ENCODE measurements around the gene IGSF11.
"Not testable (repeated sequence)": the region's sequence is repeated elsewhere in the genome, so short reads cannot be mapped to it uniquely, and the experiment has no call there.

IGSF11 gene, protein sequence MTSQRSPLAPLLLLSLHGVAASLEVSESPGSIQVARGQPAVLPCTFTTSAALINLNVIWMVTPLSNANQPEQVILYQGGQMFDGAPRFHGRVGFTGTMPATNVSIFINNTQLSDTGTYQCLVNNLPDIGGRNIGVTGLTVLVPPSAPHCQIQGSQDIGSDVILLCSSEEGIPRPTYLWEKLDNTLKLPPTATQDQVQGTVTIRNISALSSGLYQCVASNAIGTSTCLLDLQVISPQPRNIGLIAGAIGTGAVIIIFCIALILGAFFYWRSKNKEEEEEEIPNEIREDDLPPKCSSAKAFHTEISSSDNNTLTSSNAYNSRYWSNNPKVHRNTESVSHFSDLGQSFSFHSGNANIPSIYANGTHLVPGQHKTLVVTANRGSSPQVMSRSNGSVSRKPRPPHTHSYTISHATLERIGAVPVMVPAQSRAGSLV

DNA sequence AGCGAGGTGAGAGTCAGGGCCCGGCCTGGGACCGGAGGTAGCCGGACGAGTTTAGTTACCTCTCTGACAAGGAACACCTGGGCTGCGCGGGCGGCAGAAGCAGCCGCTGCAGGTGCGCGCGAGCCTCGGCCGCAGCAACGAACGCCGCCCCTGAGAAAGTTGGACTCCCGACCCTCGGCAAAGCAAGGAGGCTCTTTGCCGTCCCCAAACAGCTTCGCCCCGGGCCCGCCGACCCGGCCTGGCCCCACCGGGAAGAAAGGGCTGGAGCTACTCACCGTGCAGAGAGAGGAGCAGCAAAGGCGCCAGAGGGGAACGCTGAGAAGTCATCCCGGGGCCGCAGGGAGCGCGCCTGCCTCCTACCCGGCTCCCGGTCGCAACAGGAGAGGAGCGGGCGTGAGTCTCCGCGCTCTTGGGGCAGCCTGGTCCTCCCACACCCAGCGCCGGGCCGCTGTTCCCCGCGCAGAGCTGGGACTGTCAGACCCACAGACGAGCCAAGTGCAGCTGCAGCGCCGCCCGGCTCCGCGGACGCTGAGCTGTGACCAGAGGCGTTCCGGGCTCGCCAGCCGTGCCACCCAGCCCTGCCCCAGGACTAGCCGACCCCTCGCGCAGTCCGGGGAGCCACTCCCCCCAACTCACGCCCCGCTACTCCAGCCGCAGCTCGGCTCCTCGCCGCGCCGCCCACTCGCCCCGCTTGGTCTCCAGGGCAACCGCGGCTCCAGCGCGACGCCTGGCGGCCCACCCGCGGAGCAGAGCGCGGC is at the start of gene IGSF11:
Gene IGSF11 (minus strand): TSS at position 591 of the 758 bp plus-strand sequence. CDS start 264 bp downstream, at position 327.
- no peak for DNase-seq

DNA sequence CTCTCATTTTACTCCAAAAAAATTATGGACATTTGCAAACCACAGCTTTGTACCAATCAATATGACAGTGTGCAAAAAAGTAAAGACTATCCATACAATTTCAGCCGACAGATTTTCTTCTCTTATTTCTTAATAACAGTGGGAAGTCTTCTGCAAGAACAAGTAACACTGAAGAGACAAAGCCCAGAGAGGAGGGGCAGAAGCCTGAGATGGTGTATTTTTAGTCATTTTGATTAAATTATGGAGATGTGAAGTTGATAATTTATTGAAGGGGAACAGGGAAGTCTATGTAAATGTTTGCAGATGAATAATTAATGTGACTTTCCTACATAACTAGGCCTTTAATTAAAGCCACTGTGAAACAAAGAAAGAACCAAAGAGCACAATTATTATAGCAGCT is 45.7 kb upstream of the IGSF11 start:
- DNase-seq = no peak

DNA sequence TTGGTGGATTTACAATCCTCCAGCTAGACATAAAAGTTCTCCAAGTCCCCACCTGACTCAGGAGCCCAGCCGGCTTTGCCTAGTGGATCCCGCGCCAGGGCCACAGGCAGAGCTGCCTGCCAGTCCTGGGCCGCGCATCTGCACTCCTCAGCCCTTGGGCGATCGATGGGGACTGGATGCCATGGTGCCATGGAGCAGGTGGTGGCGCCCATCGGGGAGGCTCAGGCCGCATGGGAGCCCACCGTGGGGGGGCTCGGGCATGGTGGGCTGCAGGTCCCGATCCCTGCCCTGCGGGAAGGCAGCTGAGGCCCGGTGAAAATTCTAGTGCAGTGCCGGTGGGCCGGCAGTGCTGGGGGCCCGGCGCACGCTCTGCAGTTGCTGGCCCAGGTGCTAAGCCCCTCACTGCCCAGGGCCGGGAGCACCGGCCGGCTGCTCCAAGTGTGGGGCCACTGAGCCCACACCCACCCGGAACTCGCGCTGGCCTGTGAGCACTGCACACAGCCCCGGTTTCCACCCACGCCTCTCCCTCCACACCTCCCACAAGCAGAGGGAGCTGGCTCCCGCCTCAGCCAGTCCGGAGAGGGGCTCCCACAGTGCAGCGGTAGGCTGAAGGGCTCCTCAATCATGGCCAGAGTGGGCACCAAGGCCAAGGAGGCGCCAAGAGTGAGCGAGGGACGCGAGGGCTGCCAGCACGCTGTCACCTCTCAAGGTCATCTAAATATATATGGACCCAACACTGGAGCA is 38.8 kb upstream of the IGSF11 start:
- no peak for DNase-seq

DNA sequence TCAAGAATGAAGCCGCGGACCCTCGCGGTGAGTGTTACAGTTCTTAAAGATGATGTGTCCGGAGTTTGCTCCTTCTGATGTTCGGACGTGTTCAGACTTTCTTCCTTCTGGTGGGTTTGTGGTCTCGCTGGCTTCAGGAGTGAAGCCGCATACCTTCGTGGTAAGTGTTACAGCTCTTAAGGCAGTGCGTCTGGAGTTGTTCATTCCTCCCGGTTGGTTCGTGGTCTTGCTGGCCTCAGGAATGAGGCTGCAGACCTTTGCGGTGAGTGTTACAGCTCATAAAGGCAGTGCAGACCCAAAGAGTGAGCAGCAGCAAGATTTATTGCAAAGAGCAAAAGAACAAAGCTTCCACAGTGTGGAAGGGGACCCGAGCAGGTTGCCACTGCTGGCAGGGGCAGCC is 37.8 kb upstream of the IGSF11 start:
- DNase-seq = not testable (repeated sequence)

DNA sequence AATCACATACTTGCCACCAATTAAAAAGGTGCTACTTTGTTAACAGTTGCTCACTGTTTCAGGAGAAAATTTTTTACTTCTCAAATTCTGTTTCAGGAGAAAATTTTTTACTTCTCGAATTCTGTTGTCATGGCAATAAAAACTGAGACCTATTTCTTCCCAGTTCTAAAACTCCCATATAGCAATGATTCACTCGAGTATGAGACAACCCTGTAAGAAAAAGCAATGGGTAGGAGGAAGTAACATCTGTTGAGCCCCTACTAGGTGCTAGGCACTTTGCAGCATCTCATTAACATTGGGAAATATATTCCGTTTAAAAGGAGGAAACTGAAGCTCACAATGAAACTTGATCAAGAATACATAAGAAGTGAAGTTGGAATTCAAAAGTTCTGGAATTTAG is 35.1 kb upstream of the IGSF11 start:
- DNase-seq = no peak

DNA sequence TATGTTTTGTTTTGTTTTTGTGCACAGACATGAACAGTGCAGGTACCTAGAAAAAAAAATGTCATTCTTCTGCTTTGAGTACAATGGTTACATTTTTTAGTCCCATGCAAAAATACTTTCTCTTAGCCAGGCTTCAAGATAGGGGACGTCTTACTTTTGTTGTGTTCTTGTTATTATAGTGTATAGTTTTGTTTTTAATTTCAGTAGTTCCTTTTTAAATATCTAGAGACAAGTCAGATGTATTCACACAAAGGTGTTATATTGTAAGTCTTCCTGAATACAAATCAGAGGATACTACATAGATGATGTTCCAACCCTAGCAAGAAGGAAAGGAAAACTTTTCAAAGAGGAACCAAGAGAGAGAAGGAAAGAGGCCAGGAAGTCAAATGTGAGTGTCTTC is 28.8 kb upstream of the IGSF11 start:
- no peak for DNase-seq

DNA sequence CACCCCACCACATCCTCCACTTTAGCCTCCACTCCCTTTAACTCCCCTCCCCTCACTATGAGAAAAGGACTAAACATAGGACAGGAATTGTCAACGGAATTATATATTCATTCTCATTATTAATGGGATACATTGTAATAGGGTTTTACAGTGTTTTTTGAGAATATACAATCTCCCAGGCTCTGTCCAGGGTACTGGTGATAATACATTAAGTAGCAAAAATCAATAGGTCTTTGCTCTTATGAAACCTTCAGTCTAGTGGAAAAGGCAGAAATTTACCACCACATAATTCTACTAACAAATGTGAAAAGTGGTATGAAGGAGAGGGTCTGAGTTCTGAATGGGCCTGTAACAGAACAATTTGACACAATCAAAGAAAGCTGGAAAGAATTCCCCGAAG is 28.2 kb upstream of the IGSF11 start:
- no peak for DNase-seq

DNA sequence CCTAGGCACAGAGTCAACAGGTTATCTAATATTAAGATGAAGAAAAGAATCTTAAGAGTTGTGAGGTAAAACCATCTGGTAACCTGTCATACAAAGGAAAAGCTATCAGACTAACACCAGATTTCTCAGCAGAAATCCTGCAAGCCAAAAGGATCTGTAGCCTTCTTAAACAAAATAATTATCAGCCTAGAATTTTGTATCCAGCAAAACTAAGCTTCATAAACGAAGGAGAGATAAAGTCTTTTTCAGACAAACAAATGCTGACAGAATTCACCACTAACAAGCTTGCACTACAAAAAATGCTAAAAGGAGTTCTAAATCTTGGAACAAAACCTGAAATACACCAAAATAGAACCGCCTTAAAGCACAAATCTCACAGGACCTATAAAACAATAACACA is 9.9 kb upstream of the IGSF11 start:
- no peak for DNase-seq

DNA sequence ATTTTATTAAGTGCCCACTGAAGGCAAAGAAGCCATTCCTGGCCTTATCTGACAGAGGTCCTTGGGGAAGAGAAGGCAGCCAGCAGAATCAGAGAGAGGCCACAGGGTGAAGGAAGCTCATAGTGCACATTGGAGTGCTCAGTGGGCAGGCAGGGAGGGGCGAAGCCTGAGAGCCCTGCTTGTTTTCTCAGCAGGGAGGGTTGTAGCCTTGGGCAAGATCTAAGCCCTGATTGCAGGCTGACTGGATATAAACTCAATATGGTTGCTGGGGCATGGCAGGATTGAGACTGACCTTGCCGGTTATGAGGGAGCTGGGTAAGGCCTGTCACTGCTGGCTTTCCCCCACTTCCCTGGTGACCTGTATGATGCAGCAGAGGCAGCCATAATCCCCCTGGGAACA is 7.5 kb upstream of the IGSF11 start:
- DNase-seq = no peak

DNA sequence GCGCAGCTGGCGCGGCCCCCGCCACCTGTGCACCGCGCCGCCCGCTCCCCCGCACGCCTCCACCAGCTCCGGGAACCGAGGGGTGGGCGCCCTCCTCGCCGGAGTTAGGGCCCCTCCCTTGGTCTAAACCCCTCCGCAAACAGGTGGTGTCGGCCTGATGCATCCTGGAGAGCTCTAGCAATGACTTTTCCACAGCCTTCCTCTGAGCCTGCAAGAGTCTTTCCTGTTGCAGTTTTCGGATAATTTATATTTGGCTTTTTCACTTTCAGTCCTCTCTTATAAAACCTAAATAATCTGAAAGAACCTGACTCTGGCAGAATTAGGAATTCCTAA is 334 bp upstream of the IGSF11 start:
- no peak for DNase-seq

DNA sequence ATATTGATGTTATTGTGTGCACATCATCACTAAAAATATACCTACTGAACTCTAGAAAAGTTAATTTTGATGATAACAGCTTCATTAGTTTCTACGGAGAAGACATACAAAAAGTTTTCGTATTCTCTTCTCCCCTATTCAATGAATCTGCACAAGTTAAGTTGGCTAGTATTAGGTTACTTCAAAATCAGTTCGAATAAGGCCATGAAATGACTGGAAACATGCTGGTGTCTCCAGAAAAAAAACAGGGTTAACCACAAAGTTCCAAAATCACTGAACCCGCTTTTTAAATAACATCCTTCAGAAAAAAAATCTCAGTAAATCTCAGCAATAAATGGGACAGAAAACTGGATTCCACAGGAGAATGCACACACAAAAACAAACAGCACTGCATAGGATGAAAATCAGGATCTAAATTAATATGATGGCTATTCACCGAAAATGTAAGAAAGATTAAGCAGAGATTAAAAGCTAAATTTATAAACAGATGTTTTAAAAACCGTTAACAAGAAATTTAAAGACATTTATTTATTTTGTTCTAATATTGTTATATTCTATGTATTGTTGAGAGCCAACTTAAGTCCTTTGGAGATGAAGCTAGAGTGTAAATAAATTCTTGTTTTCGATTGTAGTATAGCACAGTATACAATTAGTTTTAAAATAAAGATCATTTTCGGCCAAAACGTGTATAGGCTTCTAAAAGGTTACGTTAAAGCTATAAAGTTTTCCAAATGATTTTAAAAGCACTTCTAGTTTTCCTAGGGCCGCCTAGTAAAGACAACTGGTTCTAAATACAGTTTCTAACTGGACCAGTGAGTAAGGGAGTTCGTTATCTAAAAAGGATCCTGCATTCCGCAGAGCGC is 1.0 kb downstream of the IGSF11 start:
- no peak for DNase-seq

DNA sequence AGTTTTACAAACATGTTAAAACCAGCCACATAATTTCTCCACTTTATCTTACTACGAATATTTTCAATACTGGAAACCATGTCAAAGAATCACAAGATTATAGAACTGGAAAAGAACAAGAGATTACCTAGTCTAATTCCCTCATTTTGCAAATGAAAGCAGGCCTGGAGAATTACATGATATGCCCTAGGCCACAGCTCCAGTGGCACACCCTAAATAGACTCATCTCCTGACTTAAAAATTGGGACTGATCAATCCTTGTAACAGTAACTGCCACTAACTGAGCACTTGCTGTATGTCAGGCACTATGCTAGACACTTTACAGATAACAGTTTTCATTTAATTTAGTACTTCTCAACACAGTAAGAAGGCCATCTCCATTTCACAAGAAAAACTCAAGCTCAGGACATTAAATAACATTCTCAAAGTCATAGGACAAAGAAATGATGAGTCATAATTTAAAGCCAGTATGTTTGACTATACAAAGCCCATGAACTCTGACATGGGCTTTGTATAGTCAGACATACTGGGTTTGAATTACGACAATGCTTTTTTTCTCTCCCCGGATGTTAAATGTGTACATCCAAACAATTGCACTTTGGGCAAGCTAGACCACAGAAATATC is 9.4 kb downstream of the IGSF11 start:
- DNase-seq = no peak

DNA sequence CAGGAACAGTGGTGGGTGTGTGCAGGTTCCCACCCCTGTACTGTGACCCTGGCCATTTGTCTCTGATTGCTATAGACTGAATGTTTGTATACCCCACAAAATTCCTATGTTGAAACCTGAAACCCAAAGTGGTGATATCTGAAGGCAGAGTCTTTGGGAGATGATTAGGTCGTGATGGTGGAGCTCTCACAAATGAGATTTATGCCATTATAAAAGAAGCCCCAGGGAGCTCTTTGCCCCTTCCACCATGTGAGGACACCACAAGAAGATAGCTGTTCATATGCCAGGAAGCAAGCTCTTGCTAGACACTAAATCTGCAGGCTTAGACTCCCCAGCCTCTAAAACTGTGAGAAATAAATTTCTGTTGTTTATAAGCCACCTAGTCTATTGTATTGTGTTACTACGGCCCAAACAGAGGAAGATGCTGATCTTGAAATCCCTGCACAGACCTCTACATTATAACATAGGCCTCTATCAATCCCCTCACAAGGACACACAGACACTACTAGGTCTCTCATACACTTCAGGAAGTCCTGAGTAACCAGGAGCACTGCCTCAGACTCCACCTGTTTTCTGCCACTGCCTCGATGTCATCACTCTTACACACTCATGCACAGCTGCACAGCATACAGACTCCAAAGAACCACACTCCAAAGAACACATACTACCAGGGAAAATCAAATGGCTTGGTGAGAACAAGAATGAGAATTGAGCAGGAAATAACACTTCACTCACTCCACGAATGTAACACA is 14.7 kb downstream of the IGSF11 start:
- no peak for DNase-seq

DNA sequence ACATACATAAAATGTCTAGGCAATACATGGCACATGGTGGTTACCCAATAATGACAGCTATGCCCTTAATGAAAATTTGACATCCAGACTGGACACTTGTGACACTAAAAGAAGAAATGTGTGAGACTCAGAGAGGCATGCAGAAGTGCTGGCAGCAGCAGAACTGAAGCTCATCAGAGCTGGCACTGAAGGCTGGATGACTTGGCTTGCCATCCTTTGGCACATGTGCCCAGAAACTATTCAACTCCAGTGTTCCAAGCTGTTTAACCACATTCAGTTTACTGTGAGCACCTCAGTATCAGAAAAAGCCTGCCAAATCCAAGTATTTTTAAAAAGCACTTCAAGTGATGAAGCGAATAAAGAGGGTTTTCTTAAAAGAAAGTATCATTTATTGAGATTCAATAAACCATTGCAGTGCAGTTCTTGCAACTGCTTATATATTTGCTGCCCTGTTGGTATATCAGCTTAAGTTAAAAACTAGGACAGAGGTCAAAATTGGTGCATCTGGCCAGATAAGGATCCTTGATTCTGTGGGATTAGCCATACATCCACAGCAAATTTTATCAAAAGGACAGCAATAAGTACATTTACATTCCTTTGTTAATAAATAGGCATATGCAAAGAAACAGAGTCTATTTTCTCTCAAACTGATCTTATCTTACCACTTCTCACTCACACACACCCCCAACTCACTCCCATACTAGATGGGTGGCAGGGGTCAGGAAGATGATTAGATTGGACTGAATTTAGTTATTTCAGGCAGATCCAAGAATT is 15.8 kb downstream of the IGSF11 start:
- no peak for DNase-seq

DNA sequence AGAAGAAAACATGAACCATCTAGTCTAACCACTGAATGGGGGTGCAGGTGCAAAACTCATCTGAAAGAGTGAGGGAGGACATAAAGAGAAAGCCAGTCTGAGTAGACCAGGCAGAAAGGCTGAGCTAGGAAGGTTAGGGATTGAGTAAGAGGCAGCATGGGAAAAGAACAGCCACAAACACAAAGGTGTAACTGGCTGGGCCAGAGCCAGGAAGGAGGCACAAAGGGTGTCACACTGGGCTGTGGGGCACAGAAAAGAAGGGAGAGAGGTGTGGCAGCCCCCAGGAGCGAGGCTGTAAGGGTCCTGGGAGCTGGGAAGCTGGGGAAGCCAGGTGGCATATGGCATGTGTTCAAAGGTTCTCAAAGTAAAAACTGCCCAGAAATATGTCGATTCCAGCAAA is 18.7 kb downstream of the IGSF11 start:
- DNase-seq = no peak

DNA sequence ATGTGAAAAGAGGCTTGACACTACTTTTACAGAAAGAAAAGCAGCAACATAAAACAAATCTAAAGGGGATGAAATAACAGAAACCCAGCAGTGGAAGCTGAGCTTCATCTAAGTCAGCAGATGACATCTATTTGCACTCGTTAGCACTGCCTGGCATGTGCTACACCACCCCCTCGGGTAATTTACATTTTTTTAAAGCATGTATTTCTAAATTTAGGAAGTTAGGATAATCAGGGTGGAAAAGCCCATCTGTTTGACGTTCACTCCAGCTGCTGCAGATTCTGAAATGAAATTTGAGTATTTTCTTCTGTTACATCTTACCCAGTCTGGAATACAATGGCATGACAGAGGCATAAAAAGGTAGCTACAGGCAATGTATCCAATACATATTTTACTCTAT is 20.7 kb downstream of the IGSF11 start:
- no peak for DNase-seq

DNA sequence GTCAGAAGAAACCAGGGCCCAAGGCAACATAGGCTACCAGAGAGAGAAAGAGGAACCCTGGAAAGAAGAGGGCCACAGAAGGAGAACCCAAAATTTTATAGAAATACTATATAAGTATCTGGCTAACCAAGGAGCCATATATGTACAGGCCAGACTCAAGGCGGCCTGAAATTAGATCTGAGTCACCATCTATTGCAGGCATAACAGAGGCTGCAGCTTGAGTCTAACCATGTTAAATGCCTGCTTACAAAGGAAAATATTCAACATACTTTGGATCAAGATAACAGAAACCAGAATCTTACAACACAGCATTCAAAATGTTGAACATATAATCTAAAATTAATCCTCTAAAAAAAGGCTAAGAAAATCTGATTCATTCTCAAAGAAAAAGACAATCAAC is 23.1 kb downstream of the IGSF11 start:
- no peak for DNase-seq

DNA sequence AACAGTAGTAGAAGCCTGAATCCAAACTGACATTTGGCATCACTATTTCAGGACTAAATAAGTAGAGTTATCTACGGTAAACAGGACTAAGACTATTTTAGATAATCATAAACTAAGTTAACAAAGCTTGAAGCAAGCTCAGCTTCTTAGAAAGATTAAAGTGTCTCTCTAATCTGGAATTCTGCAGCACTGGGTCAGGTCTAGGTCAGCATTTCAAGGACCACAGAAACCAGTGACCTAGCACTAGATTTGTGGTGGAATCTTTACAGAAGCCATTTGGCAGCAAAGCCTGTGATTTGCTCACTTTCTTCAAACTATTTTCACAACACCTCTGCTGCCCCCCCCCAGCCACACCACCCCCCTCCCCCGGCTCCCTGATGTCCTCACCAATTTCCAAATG is 37.5 kb downstream of the IGSF11 start:
- no peak for DNase-seq

DNA sequence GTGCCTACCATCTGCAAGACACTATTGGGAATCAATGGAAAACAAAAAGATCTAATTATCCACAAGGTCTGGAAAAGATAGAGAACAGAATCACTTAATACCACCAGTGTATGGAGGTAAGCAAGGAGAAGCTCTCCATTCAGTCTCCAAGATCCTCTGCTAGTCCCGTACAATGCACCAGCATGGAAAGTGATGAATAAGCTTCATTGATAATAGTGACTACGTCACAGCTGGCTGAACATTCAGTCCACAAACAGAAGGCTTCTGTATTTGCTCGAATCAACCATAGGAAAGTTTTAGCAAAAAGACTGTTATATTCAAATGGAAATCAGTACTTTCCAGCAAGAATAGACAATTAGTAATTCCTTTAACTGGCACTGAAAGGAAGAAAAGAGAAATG is 42.9 kb downstream of the IGSF11 start:
- no peak for DNase-seq

DNA sequence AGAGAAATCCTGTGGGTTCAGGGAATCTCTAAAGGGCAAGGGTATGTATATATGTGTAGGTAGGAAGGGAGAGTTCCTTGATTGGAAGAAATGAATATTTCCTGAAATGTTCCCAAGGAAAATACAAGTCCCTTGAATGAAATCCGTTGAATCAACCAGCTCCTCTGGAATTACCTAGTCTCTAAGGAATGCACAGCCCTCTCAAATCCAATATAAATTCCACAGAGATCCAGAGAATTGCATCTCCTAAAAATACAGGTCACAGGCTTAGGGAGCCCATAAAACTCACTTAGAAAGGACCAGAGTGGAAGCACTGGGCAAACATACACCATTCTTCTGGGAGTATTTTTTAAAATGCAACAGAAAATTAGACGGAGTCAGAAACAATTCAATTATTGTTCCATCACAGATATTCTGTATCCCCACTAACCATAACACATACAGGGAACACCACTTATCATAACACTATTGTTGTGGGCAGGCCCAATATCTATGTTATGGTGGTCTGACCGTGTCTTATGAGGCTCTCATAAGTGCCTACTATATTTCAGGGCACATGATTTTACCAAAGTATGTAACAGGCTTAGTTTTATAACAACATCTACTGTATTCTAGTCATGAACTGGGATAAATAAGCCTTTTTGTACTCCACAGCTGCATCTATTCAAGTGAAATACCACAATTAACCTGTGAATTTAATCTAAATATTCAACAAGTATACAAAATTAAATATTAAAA is 43.7 kb downstream of the IGSF11 start:
- no peak for DNase-seq

Measured in NCI-H1436 treated with DMSO at 0.1 percent for 48 hours (cell line).